Left colon (tissue), 2 donors: ENCODE measurements around the gene TPX2. TPM values are rescaled to one million over a fixed set of nuclear protein-coding genes. Genes with fewer than 3 reads are reported as not detected.
"Not testable (repeated sequence)": the region's sequence is repeated elsewhere in the genome, so short reads cannot be mapped to it uniquely, and the experiment has no call there.

Experiments used
- ATAC-seq: fragments of 200-7000 bp; cut with Tn5 transposase; one replicate; pipeline ENCODE4 v1.9.1; 2020; ENCODE audit warnings: mild to moderate bottlenecking, moderate library complexity
- DNase-seq, 2 donors: peaks; one replicate each; pipeline ENCODE4 v3.0.0-alpha.2; 2020
- intact Hi-C, 2 donors: fragments of 100-400 bp; cut with DNase I in 1 of 2; cut with micrococcal nuclease in 1 of 2; formaldehyde crosslinking; loops; one replicate each; pipeline versions ENCODE4 v1.11.2 to v1.14.0; 2022; cut with DNase I, micrococcal nuclease
- total RNA-seq, 2 donors: library from RNA; stranded (reverse); fragmentation: NEBNext Ultra II Directional; extraction: Animal tissue kit (Norgen Biotek cat#: 25700); gene quantifications; one replicate each; pipeline ENCODE4 v1.2.1, GENCODE V29; 2021
- donor health status: DM: no; HTN: no; CAD: no.
- donor health status: DM: yes; HTN: yes; CAD: no.

The TPX2 gene
- total RNA-seq, 2 donors from 2014 or later, result 7.4 to 15.8 TPM

DNA sequence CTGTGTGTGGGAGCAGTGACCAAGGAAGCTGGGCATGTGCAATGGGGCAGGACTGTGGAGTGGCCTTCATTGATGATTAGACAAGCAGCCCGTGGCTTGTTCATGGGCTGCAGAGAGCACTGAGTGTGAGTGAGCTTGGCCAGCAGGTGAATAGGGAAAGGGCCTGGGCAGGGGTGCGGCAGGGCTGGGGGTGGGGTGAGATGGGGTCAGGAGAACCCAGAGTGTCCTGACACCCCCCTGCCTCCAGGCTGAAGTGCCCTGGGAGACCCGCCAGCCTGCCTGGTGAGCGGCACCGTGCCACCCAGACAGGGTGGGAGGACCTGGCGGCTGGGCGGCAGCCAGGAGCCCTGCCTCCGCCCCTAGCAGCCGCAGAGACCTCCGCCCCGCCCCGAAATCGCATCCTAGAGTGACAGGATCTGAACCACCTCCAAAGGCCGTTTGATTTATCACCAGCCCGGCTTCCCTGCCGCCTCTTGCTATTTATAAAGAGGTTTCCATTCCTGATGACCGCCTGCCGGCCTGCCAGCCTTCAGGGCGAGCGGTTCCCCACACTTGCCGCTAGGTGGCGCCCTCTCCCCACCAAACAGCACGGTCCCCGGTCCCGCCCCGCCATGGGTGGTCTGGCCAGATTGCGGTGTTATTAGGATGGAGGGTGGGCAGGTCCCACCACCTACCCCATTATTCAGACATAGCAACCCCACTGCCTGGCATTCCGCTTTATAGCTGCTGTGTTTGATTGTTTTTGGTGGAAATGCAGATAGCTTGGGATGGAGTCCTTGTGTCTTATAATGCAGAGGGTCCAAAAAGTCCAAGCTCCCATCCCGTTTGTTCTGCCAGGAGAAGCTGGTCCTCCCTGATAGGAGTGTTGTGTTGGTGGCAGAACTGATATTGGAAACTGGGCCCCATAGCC is 83.6 kb downstream of the TPX2 start:
- ATAC-seq, result peak; percentile 84
- DNase-seq, result peak; percentile 51 to 67
- intact Hi-C loops, result loop anchor here (5.0 to 10.0 kb wide), 2 partner anchors 210 to 212 kb away; no protein-coding TSS in a partner anchor

DNA sequence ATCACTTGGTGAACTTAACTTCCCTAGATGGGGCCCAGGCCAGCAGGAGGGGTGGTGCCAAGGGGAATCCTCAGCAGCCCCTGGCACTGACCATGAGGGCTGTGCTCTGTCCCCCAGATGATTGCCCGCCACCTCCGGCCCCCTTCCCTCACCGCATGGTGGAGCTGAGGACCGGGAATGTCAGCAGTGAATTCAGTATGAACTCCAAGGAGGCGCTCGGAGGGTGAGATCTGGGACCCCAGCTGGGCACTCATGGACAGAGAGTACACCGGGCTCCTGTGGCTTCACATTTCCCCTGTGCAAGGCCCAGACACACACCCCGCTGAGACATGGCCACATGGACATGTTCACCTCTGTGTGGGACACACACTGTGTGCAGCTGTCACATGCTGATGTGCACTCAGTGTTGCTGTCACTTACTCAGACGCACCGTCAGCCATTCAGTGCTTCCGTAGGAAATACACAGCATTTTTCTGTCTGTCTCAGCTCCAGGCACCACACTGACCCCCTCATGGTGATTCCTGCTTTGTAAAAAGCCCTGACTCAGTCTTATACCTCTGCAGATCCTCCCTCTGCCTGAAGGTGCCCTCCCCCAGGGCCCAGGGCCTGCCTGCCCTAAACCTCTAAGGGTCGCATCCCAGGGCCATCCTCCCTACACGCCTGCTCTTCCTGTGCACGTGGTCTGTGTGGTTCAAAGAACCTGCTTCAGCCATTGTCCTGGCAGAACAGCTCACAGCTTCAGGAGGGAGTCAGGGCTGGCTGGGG is 84.5 kb downstream of the TPX2 start:
- ATAC-seq, result no peak
- intact Hi-C loops, result loop anchor here (5.0 to 10.0 kb wide), 2 partner anchors 209 to 211 kb away; no protein-coding TSS in a partner anchor
- no peak for DNase-seq

DNA sequence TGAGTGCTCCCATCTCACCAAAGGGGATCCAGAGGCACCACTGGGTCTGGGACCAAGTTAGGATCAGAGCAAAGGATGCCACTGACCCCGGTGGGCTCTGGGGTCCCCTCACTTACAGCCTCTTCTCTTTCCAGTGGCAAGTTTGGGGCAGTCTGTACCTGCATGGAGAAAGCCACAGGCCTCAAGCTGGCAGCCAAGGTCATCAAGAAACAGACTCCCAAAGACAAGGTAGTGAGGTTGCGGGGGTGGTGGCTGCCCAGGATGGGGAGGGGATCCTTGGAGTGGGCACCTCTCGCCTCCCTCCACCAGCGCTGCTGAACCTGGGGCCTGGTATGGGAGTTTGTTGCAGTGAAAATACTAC is 85.0 kb downstream of the TPX2 start:
- DNase-seq (no peak), ATAC-seq (no peak)
- intact Hi-C loops, result loop anchor here (5.0 to 10.0 kb wide), 2 partner anchors 208 to 211 kb away; no protein-coding TSS in a partner anchor

DNA sequence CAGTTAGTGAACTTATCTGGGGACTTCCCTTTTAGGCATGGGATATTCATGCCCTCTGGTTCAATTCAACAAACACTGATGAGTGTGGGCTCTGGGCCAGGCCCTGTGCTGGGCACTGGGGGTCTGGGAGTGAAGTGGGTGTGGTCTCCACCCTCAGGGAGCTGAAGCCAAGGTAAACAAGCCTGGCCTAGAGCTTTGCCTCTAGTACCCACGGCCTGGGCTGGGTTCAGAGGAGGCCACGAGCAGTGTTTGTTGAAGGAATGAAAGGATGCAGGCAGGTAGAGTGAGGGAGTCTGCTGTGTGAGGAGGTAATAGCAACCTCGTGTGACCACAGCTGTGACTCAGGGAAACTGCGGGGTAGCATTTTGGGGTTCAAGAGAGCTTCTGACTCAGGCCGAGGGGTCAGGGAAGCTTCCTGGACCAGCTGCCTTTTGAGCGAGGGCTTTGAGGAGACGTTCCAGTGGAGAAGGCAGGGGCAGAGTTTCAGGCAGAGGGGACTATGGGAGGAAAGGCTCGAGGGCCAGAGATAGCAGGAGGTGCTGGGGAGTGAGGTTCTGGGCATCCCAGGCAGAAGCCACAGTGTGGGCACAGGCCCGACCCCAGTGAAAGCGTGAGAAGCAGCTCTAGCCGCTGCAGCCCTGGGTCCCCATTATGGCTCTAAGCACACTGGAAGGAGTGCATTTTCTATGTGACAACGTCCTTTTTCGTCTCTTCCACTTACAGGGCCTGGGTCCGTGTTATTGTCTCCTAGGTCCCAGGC is 85.6 kb downstream of the TPX2 start:
- intact Hi-C loops, result loop anchor here (5.0 to 10.0 kb wide), 2 partner anchors 208 to 210 kb away; no protein-coding TSS in a partner anchor
- DNase-seq, result no peak
- ATAC-seq, result no peak

DNA sequence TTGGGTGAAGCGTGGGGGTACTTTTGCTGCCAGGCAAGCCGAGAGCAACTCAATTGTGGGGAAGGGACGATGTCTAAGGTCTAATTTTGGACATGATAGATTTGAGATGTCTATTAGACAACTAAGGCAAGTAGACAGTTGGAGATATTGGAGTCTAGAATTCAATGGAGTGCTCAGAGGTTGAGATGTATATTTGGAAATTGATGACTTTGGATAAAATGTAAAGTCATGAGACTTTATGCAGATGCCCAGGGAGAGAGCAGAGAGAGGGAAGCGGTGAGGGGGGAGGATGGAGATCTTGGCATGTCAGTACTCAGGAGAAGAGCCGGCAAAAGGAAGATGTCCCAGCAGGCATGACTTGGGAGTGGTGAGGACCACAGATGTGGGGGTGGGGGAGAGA is 87.0 kb downstream of the TPX2 start:
- ATAC-seq (no peak), DNase-seq (no peak)
- intact Hi-C loops, result loop anchor here in 1 of 2 donors (10.0 kb wide), 1 partner anchor 209 kb away; no protein-coding TSS in a partner anchor

DNA sequence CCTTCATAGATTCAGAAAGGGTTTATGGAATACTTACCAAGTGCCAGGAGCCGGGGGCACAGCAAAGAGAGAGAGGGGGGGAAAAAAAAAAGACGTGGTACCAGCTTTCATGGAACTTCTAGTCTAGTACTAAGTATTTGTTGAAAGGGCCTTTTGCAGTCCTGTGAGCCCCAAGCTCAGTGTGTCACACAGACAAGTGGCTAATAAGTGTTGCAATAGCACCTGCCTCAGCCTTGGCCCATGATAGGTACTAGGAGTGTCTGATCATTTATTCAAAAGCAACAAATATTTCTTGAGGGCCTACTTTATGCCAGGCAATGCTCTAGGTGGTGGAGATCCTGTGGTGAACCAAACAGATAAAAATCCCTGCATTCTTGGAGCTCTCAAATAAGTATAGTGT is 88.0 kb downstream of the TPX2 start:
- no peak for ATAC-seq
- no peak for DNase-seq
- intact Hi-C loops, result loop anchor here in 1 of 2 donors (10.0 kb wide), 1 partner anchor 208 kb away; no protein-coding TSS in a partner anchor

DNA sequence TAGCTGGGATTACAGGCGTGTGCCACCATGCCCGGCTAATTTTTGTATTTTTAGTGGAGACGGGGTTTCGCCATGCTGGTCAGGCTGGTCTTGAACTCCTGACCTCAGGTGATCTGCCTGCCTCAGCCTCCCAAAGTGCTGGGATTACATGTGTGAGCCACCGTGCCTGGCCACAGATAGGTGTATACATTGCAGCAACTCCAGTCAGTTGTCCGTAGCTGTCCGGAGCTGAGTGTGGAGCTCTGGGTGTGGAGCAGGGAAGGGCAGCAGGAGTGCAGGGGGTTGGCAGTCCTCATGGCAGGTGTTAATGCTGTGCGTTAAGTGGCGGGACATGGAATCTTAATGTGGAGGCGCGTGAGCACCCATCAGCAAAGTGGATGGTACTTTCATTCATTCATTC is 88.9 kb downstream of the TPX2 start:
- intact Hi-C loops, result loop anchor here in 1 of 2 donors (10.0 kb wide), 1 partner anchor 207 kb away; no protein-coding TSS in a partner anchor

DNA sequence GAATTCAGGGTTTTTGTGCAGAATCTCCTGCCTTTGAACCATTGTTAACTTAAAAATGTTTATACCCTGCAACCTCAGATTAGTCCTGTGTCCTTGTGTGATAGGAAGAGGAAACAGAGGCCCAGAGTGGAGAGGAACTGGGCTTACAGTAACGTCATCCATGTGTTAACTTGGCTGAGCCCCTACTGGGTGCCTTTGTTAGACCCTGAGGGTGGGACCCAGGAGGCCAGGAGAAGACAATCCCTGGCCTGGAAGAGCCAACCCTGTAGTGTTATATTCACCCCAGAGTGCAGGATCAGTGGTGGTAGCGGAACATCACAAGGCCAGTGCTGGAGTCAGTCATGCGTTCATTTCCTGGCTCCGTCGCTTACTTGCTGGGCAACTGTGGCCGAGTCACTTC is 90.6 kb downstream of the TPX2 start:
- no peak for ATAC-seq
- intact Hi-C loops, result loop anchor here in 1 of 2 donors (10.0 kb wide), 1 partner anchor 205 kb away; no protein-coding TSS in a partner anchor

More for the DNA sequence above, 88.9 kb downstream of the TPX2 start:
- not testable (repeated sequence) for ATAC-seq, DNase-seq

DNA sequence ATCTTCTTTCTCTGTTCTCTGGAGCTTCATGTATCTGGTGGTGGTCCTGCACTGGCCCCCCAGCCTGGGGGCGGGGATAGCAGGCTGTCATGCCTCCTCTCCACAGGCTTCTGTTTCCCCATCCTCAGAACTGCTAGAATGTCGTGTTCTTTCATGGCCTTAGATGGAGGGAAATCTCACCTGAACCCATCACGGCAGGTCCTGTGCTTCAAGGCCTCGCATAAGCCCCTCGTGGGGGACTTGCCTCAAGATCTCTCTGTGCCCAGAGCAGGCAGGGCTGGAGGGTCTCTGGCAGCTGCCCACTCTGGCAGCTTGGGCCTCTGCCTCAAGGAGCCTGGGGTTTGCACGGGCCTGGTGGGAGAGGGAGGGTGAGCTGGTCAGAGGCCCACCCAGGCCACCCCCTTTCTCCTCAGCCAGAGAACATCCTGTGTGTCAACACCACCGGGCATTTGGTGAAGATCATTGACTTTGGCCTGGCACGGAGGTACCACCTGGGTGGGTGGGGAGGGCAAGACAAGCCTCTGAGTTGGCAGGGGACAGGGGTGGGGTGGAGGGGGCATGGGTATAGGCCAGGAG is 91.4 kb downstream of the TPX2 start:
- ATAC-seq (no peak), DNase-seq (no peak)
- intact Hi-C loops, result no loop called here

More for the DNA sequence above, 90.6 kb downstream of the TPX2 start:
- DNase-seq, result no peak

DNA sequence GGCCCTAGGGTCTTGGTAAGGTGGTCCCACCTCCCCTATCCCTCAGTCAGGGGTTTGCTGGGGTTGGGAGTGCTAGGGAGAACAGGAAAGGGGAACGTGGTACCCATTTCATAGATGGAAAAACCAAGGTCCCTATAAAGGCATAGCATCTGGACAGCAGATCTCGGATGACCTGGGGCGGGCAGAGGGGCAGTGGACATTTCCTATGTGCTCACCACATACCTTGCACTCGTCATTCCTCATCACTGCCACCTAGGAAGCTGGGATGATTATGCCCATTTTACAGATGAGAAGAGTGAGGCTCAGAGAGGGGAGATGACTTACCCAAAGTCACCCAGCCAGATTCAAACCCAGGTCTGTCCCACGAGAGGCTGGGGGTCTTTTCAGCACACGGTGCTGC is 92.1 kb downstream of the TPX2 start:
- intact Hi-C loops, result no loop called here
- DNase-seq (no peak), ATAC-seq (no peak)

DNA sequence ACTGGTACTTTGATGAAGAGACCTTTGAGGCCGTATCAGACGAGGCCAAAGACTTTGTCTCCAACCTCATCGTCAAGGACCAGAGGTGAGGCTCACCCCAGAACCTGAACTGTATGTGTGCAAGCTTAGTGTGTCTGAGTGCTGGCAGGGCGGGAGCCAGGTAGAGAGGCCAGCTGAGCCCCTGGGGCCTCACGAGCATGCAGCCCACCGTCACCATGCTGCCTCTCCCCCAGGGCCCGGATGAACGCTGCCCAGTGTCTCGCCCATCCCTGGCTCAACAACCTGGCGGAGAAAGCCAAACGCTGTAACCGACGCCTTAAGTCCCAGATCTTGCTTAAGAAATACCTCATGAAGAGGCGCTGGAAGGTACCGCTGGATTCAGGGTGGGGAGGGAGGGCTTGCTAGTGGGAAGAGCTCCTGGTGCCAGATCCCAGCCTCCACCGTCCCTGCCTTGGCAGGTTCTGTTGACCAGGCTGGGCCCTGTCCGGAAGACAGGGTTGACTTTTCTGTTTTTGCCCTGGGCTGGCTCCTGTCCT is 92.7 kb downstream of the TPX2 start:
- no peak for DNase-seq
- intact Hi-C loops, result no loop called here

DNA sequence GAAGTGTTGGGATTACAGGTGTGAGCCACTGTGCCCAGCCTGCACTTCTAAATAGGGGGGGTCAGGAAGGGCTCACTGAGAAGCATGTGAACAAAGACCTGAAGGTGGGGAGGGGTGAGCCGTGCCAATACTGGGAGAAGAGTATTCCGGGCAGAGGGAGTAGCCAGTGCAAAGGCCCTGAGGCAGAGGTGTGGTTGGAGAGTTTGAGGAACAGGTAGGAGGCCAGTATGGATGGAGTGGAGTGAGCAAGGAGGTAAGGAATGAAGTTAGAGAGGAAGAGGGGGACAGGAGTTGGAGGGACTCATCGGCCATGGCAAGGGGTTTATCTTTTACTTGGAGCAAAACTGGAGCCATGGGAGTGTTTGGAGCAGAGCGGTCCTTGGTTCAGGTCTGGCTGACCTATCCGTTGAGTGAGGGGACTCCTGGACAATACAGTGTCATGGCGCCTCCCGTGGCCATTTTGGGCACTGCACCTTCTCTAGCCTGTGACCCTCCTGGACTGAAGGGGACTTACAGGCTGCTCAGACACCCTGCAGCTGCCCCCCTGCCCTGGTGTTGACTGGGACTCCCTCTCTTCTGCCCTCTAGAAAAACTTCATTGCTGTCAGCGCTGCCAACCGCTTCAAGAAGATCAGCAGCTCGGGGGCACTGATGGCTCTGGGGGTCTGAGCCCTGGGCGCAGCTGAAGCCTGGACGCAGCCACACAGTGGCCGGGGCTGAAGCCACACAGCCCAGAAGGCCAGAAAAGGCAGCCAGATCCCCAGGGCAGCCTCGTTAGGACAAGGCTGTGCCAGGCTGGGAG is 94.2 kb downstream of the TPX2 start:
- intact Hi-C loops, result no loop called here
- DNase-seq (peak in 1 of 2 donors; percentile 70), ATAC-seq (peak; percentile 52)

More for the DNA sequence above, 92.7 kb downstream of the TPX2 start:
- ATAC-seq, result no peak

DNA sequence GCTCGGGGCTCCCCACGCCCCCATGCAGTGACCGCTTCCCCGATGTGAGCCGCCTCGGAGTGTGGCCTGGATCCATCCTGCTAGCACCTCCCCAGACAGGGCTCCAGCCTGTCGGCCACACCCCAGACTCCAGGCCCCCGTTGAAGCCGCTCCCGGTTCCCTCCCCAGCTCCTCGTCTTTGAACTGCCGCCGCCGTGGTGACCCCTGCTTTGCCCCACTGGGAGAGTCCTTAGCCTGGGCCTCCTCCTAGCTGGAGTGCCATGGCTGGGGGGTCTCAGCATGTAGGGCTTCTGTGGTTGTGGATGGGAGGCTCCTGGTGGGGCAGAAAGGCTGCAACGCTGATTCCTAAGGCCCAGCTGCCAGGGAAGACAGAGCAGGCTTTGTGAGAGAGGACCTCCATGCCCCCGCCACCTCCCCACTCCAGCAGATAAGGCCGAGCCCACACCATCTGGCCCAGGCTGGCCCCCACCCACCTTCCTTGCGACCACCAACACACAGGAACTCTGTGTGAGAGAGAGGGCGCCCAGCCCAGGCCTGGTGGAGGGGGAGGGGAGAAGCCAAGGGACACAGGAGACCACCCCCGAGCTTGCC is 94.9 kb downstream of the TPX2 start:
- DNase-seq, result no peak
- no peak for ATAC-seq
- intact Hi-C loops, result no loop called here

DNA sequence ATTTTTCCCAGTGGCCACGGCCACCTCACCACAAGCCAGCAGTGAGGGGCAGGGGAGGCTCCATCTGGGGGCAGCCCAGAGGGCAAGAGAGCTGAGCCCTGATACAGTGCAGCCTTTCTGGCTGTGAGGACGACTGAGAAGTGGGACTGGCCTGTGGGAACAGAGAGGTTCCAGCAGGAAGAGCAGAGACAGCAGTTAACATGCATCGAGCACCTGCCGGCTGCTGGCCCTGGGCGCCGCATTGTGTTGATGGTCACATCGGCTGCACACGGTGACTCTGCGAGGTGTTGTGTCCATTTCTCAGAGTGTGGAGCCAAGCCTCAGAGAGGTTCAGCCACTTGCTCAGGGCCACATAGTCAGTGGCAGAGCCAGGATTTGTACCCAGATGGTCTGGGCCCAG is 96.5 kb downstream of the TPX2 start:
- no peak for ATAC-seq
- no peak for DNase-seq
- intact Hi-C loops, result no loop called here

DNA sequence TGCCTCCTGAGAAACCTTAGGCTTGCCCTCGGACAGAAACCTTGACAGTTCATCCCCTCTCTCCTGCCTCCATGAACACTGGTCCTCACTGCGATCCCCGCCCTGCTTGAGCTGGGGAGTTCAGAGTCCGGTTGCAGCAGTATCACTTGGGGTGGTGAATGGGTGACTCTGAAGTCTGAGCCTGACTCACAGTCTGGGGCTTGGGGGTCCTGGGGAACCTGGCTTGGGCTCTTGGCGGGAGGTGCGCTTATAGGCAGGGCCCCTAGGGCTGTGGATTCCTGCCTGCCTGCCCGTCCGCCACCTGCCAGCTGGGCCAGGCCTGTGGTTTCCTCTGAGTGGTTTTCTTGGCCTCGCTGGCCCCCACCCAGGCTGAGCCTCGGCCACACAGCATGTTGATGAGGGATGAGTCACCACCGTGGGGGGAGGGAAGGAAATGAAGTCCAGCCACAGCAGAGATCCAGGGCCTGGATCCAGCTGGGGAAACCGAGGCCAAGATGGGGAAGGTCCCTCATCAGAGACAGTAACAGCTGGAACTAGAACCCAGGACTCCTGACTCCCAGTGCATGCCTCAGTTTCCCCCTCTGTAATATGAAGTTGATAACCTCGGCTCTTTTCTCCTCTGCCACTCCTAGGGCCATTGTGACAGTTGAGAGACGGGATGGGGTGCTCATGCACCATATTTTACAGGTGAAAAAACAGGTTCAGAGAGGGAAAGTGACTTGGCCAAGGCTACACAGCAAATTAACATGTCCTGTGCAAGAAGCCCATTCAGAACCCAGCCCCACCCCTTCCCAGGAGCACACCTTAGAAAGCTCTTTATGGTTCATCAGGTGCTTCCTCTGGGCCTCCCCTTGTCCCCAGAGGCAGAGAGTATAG is 97.1 kb downstream of the TPX2 start:
- ATAC-seq, result peak; percentile 78
- peak; percentile 62 to 67 for DNase-seq
- intact Hi-C loops, result no loop called here
